Bronchial epithelial cell (primary cell): ENCODE data around the gene SRRM3. TPM values are rescaled to one million over a fixed set of nuclear protein-coding genes. Genes with fewer than 3 reads are reported as not detected.
"Not testable (repeated sequence)": the region's sequence is repeated elsewhere in the genome, so short reads cannot be mapped to it uniquely, and the experiment has no call there.

ENCODE experiments used
- DNase-seq: peaks from one replicate; pipeline ENCODE4 v3.0.0-alpha.2; 2010; ENCODE audit warnings: low read depth
- FAIRE-seq: peaks from 2 replicates; lab custom pipeline; 2011; peaks lifted over from hg19 to GRCh38; lab: Jason Lieb, UNC
- H3K27me3 ChIP-seq: 2 replicates; pipeline ENCODE4 v1.5.1; 2011; ENCODE audit warnings: low read length; ENCODE audit not compliant: control insufficient read depth, insufficient read depth
- H3K36me3 ChIP-seq: 2 replicates; pipeline ENCODE4 v1.5.1; 2011; ENCODE audit warnings: low read length; ENCODE audit not compliant: control insufficient read depth, insufficient read depth
- H3K4me3 ChIP-seq: 2 replicates; pipeline ENCODE4 v1.5.1; 2011; ENCODE audit warnings: mild to moderate bottlenecking, low read depth, low read length, control low read depth
- CTCF ChIP-seq: IDR thresholded peaks from 2 replicates; pipeline ENCODE4 v1.5.1; 2011; ENCODE audit warnings: mild to moderate bottlenecking, moderate library complexity, low read length, control low read depth, inconsistent platforms; ENCODE audit not compliant: insufficient read depth, severe bottlenecking
- total RNA-seq: library from RNA; depleted of rRNA; stranded (reverse); fragments of >200 nt; gene quantifications from 2 replicates; pipeline ENCODE4 v1.2.1, GENCODE V29; 2014

The SRRM3 gene
- total RNA-seq, 1 donor from 2014 or later, result 0.26 TPM

- Histone ChIP-seq H3K36me3 (no peaks in the 10 kb centered on the region), H3K27me3 (peaks cover 12% of the 10 kb centered on the region), H3K4me3 (no peak overlapping the region)
- no peak for DNase-seq
- no peak for TF ChIP-seq CTCF
- no peak for FAIRE-seq
Observed at GRCh38 chr7:76267107-76267893, 65.6 kb downstream of the SRRM3 start.

- no peak for TF ChIP-seq CTCF
- no peak for FAIRE-seq
- H3K27me3 ChIP-seq, result peaks cover 15% of the 10 kb centered on the region
- no peak overlapping the region for H3K4me3 ChIP-seq
- no peak for DNase-seq
- no peaks in the 10 kb centered on the region for H3K36me3 ChIP-seq
Observed at GRCh38 chr7:76267894-76268183, 66.1 kb downstream of the SRRM3 start.

- no peak for DNase-seq
- H3K4me3 ChIP-seq, result no peak overlapping the region
Observed at GRCh38 chr7:76268376-76268775, 66.7 kb downstream of the SRRM3 start.

GRCh38 chr7:76269895-76270294 is 68.2 kb downstream of the SRRM3 start:
- Histone ChIP-seq H3K4me3 (no peak overlapping the region), H3K27me3 (peaks cover 26% of the 10 kb centered on the region), H3K36me3 (no peaks in the 10 kb centered on the region)
- no peak for FAIRE-seq
- DNase-seq, result no peak
- TF ChIP-seq CTCF, result no peak

More at GRCh38 chr7:76268376-76268775, 66.7 kb downstream of the SRRM3 start:
- FAIRE-seq, result no peak
- Histone ChIP-seq H3K36me3 (no peaks in the 10 kb centered on the region), H3K27me3 (peaks cover 20% of the 10 kb centered on the region)
- no peak for TF ChIP-seq CTCF

GRCh38 chr7:76271384-76271783 is 69.7 kb downstream of the SRRM3 start:
- H3K27me3 ChIP-seq, result peaks cover 26% of the 10 kb centered on the region
- not testable (repeated sequence) for FAIRE-seq, DNase-seq, H3K4me3 ChIP-seq, H3K36me3 ChIP-seq

- H3K27me3 ChIP-seq, result peaks cover 23% of the 10 kb centered on the region
- TF ChIP-seq CTCF, result no peak
- H3K4me3 ChIP-seq, result no peak overlapping the region
- DNase-seq, result no peak
- no peaks in the 10 kb centered on the region for H3K36me3 ChIP-seq
- no peak for FAIRE-seq
Observed at GRCh38 chr7:76272142-76272541, 70.4 kb downstream of the SRRM3 start.
